K562 (cell line): ENCODE results near the gene PSMD4. TPM values are rescaled to one million over a fixed set of nuclear protein-coding genes. Genes with fewer than 3 reads are reported as not detected.

ENCODE experiments used
- ATF4 ChIP-seq: fragments of 450-650 bp; formaldehyde crosslinking; IDR thresholded peaks from 2 replicates; pipeline ENCODE4 v1.4.0; 2022; ENCODE audit warnings: mild to moderate bottlenecking, moderate library complexity
- CUX1 ChIP-seq: fragments of 200-800 bp; sonication (Bioruptor generic); IDR thresholded peaks from 2 replicates; pipeline ENCODE4 v1.6.1; 2016; ENCODE audit warnings: missing genetic modification characterization, missing compliant biosample characterization
- EHMT2 ChIP-seq: fragments of 450-650 bp; IDR thresholded peaks from 2 replicates; pipeline ENCODE4 v1.6.1; 2018; ENCODE audit warnings: antibody characterized with exemption
- POLR2H ChIP-seq: IDR thresholded peaks from 2 replicates; pipeline ENCODE4 v1.6.1; 2016; ENCODE audit warnings: missing genetic modification characterization, low read depth, mild to moderate bottlenecking, control low read depth, missing compliant biosample characterization, moderate library complexity
- RBM17 ChIP-seq: fragments of 200-400 bp; formaldehyde crosslinking; IDR thresholded peaks from 2 replicates; pipeline ENCODE4 v1.6.1; 2017; ENCODE audit warnings: low read depth, mild to moderate bottlenecking, low read length, borderline replicate concordance
- RERE ChIP-seq: sonication (generic); formaldehyde crosslinking; IDR thresholded peaks from 2 replicates; pipeline ENCODE4 v1.8.0; 2023; ENCODE audit warnings: missing genetic modification reagents, mild to moderate bottlenecking, borderline replicate concordance
- SMAD3 ChIP-seq: fragments of 450-650 bp; formaldehyde crosslinking; conservative IDR thresholded peaks from 2 replicates; pipeline ENCODE4 v1.4.0; 2020; ENCODE audit warnings: mild to moderate bottlenecking
- ZBTB17 ChIP-seq: fragments of 450-650 bp; formaldehyde crosslinking; IDR thresholded peaks from 2 replicates; pipeline ENCODE4 v1.4.0; 2020; ENCODE audit warnings: mild to moderate bottlenecking
- ZFP30 ChIP-seq: fragments of 250-450 bp; sonication (Bioruptor Pico); IDR thresholded peaks from 2 replicates; pipeline ENCODE4 v1.8.0; 2022; ENCODE audit warnings: moderate library complexity, mild to moderate bottlenecking, inconsistent platforms, borderline replicate concordance
- polyA plus RNA-seq, 8 experiments: library from polyadenylated mRNA; depleted of rRNA in 4 of 8; stranded (reverse) in 5 of 8; unstranded in 3 of 8; fragments of >200 nt; fragmentation: Nextera tagmentation in 2 of 8; fragmentation: Illumina TruSeq in 1 of 8; extraction: Ambion mirVana in 2 of 8; extraction: Trizol in 1 of 8; gene quantifications; 2 replicates each; pipeline versions ENCODE4 v1.2.1 to v1.2.3, GENCODE V29; 2011 to 2014; ENCODE audit warnings: inconsistent platforms in 1 of 8, missing spikeins in 1 of 8
- total RNA-seq, 7 experiments: library from RNA; depleted of rRNA in 6 of 7; stranded (reverse); fragments of >200 nt in 6 of 7; fragmentation: Illumina TruSeq in 2 of 7; extraction: Trizol in 2 of 7; gene quantifications; 2 replicates each; pipeline versions ENCODE4 v1.2.1 to v1.2.3, GENCODE V29; 2011 to 2021; ENCODE audit warnings: low replicate concordance in 1 of 7
- TF ChIP-seq, protein P1 (sequence below): fragments of 150-350 bp; conservative IDR thresholded peaks from 2 replicates; pipeline ENCODE4 v1.6.1; 2014; ENCODE audit warnings: low read length

PSMD4 gene
- total and polyA plus RNA-seq, 9 of the 15 experiments (the other 6 are each of a cell fraction or from before 2014, with no cell fraction given), result 194 to 353 (median 295) TPM

GRCh38 chr1:151281225-151281968, 26.9 kb downstream of the PSMD4 start (continued):
- TF ChIP-seq, protein P1, sequence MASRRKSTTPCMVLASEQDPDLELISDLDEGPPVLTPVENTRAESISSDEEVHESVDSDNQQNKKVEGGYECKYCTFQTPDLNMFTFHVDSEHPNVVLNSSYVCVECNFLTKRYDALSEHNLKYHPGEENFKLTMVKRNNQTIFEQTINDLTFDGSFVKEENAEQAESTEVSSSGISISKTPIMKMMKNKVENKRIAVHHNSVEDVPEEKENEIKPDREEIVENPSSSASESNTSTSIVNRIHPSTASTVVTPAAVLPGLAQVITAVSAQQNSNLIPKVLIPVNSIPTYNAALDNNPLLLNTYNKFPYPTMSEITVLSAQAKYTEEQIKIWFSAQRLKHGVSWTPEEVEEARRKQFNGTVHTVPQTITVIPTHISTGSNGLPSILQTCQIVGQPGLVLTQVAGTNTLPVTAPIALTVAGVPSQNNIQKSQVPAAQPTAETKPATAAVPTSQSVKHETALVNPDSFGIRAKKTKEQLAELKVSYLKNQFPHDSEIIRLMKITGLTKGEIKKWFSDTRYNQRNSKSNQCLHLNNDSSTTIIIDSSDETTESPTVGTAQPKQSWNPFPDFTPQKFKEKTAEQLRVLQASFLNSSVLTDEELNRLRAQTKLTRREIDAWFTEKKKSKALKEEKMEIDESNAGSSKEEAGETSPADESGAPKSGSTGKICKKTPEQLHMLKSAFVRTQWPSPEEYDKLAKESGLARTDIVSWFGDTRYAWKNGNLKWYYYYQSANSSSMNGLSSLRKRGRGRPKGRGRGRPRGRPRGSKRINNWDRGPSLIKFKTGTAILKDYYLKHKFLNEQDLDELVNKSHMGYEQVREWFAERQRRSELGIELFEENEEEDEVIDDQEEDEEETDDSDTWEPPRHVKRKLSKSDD, result 0 out of 2 replicates have a peak, but pooled peaks have one; percentile 17
- TF ChIP-seq EHMT2, result no peak
- 0 out of 2 replicates have a peak, but pooled peaks have one; percentile 44 for TF ChIP-seq SMAD3
- peak; percentile 79 for TF ChIP-seq ATF4 (CRISPR knock-in tag)
- TF ChIP-seq POLR2H (tag), result peak; percentile 88; the same call in 1 of the 2 replicates
- TF ChIP-seq ZFP30, result no peak
- no peak for TF ChIP-seq CUX1 (CRISPR knock-in tag)
- no peak for TF ChIP-seq RERE (CRISPR knock-in tag)
- TF ChIP-seq RBM17, result no peak
- TF ChIP-seq ZBTB17 (CRISPR knock-in tag), result no peak; the same call in 1 of the 2 replicates
